ENCODE measurements around the gene ACAA1.

ACAA1 gene

GRCh38 chr3:38131621-38132369, 5.1 kb downstream of the ACAA1 start:
- TF ChIP-seq, protein P1, sequence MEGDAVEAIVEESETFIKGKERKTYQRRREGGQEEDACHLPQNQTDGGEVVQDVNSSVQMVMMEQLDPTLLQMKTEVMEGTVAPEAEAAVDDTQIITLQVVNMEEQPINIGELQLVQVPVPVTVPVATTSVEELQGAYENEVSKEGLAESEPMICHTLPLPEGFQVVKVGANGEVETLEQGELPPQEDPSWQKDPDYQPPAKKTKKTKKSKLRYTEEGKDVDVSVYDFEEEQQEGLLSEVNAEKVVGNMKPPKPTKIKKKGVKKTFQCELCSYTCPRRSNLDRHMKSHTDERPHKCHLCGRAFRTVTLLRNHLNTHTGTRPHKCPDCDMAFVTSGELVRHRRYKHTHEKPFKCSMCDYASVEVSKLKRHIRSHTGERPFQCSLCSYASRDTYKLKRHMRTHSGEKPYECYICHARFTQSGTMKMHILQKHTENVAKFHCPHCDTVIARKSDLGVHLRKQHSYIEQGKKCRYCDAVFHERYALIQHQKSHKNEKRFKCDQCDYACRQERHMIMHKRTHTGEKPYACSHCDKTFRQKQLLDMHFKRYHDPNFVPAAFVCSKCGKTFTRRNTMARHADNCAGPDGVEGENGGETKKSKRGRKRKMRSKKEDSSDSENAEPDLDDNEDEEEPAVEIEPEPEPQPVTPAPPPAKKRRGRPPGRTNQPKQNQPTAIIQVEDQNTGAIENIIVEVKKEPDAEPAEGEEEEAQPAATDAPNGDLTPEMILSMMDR (conservative IDR thresholded peaks at IDR 0.05) = no peak; the same call in 1 of the 2 replicates
- no peak for TF ChIP-seq ZFX (IDR thresholded peaks at IDR 0.05)
- peak overlapping the region; percentile 96 for H3K27ac ChIP-seq

GRCh38 chr3:38130631-38131065, 6.3 kb downstream of the ACAA1 start:
- H3K27ac ChIP-seq = no peak overlapping the region
- TF ChIP-seq ZFX (IDR thresholded peaks at IDR 0.05) = no peak
- TF ChIP-seq, protein P1 (conservative IDR thresholded peaks at IDR 0.05) = no peak

DNA sequence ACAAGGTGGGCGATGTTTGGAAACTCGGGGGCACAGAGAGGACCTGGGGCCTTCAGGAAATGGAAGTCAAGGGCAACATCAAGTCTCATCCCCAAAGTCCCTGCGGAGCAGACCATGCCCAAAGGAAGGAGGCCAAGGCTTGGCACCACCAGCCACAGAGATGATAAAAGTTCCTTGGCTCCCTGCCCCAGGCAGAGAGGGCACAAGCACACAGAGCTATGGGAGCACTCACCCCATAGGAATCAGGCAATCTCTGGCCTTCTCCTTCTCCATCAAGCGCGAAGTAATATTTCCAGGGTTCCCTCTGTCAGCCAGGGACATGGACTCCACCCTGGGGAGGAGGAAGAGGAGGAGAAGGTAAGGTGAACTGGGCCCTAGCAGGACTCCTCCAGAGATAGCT, 7.9 kb downstream of the ACAA1 start:
- TF ChIP-seq ZFX (IDR thresholded peaks at IDR 0.05) = no peak
- TF ChIP-seq, protein P1 (conservative IDR thresholded peaks at IDR 0.05) = no peak
- no peak overlapping the region for H3K27ac ChIP-seq

GRCh38 chr3:38128303-38128655, 8.6 kb downstream of the ACAA1 start:
- no peak for TF ChIP-seq ZFX (IDR thresholded peaks at IDR 0.05)
- no peak overlapping the region for H3K27ac ChIP-seq

GRCh38 chr3:38127611-38128302, 9.2 kb downstream of the ACAA1 start:
- TF ChIP-seq, protein P1 (conservative IDR thresholded peaks at IDR 0.05) = no peak
- no peak for TF ChIP-seq ZFX (IDR thresholded peaks at IDR 0.05)
- H3K27ac ChIP-seq = no peak overlapping the region

DNA sequence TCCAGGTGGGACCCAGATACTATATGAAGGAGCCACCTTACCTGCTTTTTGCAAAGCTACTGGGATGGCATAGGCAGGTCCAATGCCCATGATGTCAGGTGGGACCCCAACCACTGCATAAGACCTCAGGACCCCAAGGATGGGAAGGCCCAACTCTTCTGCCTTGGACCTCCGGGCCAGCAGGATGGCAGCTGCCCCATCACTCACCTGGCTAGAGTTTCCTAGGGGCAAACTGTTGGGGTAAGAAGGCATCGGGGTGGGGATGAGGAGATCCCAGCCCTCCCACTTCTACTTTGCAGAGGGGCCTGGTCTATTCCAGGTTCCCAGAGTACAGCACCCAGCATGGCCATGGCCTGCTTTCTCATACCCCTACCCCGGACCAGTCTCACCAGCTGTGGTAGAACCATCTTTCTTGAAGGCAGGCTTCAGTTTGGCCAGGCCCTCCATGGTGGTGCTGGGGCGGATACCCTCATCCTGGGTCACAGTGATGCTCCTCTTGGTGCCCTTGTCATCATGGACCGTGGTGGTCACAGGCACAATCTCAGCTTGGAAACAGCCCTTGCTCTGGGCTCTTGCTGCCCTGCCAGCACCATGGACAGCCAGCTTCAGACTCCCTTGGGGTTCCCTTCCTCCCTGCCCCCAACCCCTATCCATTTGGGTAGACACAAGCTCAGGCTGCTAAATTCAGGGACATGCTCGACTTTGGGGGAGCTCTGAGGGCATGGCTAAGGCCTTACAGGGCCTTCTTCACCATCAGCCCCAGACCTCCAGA, 10.6 kb downstream of the ACAA1 start:
- no peak overlapping the region; the same call in 1 of the 2 replicates for H3K27ac ChIP-seq
- TF ChIP-seq, protein P1 (conservative IDR thresholded peaks at IDR 0.05) = no peak
- TF ChIP-seq ZFX (IDR thresholded peaks at IDR 0.05) = no peak

DNA sequence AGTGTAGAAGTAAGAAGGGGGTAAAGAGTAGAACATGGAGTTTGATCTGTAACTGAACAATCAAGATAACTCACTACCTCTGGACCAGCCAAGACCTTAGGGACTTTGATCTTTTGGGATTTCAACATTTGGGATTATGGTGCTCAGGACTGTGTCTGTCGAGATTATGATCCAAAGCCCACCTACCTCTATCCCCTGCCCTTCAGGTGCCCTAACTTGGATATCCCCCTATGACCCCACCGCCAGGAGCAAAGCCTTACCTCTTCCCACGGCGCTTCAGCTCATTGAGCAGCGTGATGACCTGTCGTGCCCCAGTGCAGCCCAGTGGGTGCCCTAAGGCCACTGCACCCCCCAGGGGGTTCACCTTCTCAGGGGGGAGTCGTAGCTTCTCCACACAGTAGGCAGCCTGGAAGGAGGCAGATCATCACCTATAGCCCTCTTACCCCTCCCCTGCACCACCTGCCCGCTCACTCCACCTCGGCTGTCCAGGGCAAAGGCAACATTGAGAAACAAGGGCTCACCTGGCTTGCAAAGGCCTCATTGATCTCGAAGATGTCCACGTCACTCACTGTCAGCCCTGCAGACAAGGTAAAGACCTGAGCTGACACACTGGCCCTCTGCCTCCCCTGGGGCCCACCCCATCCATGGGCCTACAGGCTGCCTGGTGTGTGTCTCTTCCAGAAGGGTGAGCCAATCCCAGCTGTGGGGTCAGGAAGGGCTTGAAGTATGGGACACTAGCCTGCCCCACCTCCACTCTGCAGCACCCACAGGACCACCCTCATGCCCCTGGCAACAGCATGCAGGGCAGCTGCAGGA, 11.4 kb downstream of the ACAA1 start:
- TF ChIP-seq, protein P1 (conservative IDR thresholded peaks at IDR 0.05) = no peak
- no peak for TF ChIP-seq ZFX (IDR thresholded peaks at IDR 0.05)
- H3K27ac ChIP-seq = peak overlapping the region; percentile 33; the same call in 1 of the 2 replicates

Measured in C4-2B (cell line).